Smooth muscle cell (in vitro differentiated cells): Measurements from ENCODE around the gene C1orf210. TPM values are rescaled to one million over a fixed set of nuclear protein-coding genes. Genes with fewer than 3 reads are reported as not detected.

Source experiments
- DNase-seq: peaks from one replicate; lab custom pipeline; 2025; ENCODE audit not compliant: unreplicated experiment; lab: John Stamatoyannopoulos, UW
- H2AFZ ChIP-seq: fragments of 200-600 bp; sonication (generic); 2 replicates; pipeline ENCODE4 v1.6.0; 2016; ENCODE audit warnings: antibody characterized with exemption, low read depth, mild to moderate bottlenecking
- H3F3A ChIP-seq: fragments of 200-600 bp; sonication (generic); 2 replicates; pipeline ENCODE4 v1.6.0; 2017; ENCODE audit warnings: antibody characterized with exemption, low read depth
- H3K27ac ChIP-seq: fragments of 200-600 bp; sonication (generic); 2 replicates; pipeline ENCODE4 v1.5.1; 2016; ENCODE audit warnings: low read depth, mild to moderate bottlenecking
- H3K27me3 ChIP-seq: fragments of 200-600 bp; sonication (generic); 2 replicates; pipeline ENCODE4 v1.6.1; 2016; ENCODE audit warnings: low read depth, mild to moderate bottlenecking
- H3K36me3 ChIP-seq: fragments of 200-600 bp; sonication (generic); 2 replicates; pipeline ENCODE4 v1.5.1; 2016; ENCODE audit warnings: low read depth
- H3K4me1 ChIP-seq: fragments of 200-600 bp; sonication (generic); 2 replicates; pipeline ENCODE4 v1.5.1; 2016; ENCODE audit warnings: low read depth
- H3K4me2 ChIP-seq: fragments of 200-600 bp; sonication (generic); 2 replicates; pipeline ENCODE4 v1.6.0; 2016; ENCODE audit warnings: mild to moderate bottlenecking
- H3K4me3 ChIP-seq: fragments of 200-600 bp; sonication (generic); 2 replicates; pipeline ENCODE4 v1.5.1; 2016; ENCODE audit warnings: mild to moderate bottlenecking
- H3K79me2 ChIP-seq: fragments of 200-600 bp; sonication (generic); 2 replicates; pipeline ENCODE4 v1.6.0; 2016; ENCODE audit warnings: low read depth, mild to moderate bottlenecking
- H3K9ac ChIP-seq: fragments of 200-600 bp; sonication (generic); 2 replicates; pipeline ENCODE4 v1.6.0; 2016; ENCODE audit warnings: low read depth
- H3K9me3 ChIP-seq: fragments of 200-600 bp; sonication (generic); replicated peaks from 2 replicates; pipeline ENCODE4 v1.5.1; 2016; ENCODE audit warnings: low read depth
- H4K20me1 ChIP-seq: fragments of 200-600 bp; sonication (generic); 2 replicates; pipeline ENCODE4 v1.6.0; 2016; ENCODE audit warnings: low read depth
- CTCF ChIP-seq: fragments of 200-600 bp; sonication (generic); IDR thresholded peaks from 2 replicates; pipeline ENCODE4 v1.5.1; 2017; ENCODE audit warnings: borderline replicate concordance, mild to moderate bottlenecking, antibody characterized with exemption; ENCODE audit not compliant: insufficient read depth, poor library complexity, severe bottlenecking
- WGBS: methylation state at CpG from one replicate; pipeline ENCODE4 v1.1.7; 2016; ENCODE audit warnings: low lambda C conversion rate; 5-methylcytosine and 5-hydroxymethylcytosine counted together
- polyA plus RNA-seq: library from polyadenylated mRNA; unstranded; fragments of >200 nt; fragmentation: Nextera tagmentation; extraction: Ambion mirVana; gene quantifications from 2 replicates; pipeline ENCODE4 v1.2.1, GENCODE V29; 2016
- total RNA-seq: library from RNA; depleted of rRNA; stranded (reverse); fragments of >200 nt; gene quantifications from 2 replicates; pipeline ENCODE4 v1.2.3, GENCODE V29; 2014

The C1orf210 gene
- total and polyA plus RNA-seq, 2 experiments from 2014 or later = 0.72 to 1.2 TPM

GRCh38 chr1:43311521-43311920 lies 26.1 kb upstream of the C1orf210 start:
- no peaks in the 10 kb centered on the region for H3K36me3 ChIP-seq
- 98% methylated on average over 9 of the region's 9 CpGs for WGBS
- H2AFZ ChIP-seq = no peak overlapping the region
- H3K9me3 ChIP-seq = no peaks in the 10 kb centered on the region
- H3K27me3 ChIP-seq = no peaks in the 10 kb centered on the region
- H3K79me2 ChIP-seq = no peaks in the 10 kb centered on the region
- H3K27ac ChIP-seq = no peak overlapping the region
- DNase-seq = no peak
- H4K20me1 ChIP-seq = no peaks in the 10 kb centered on the region
- no peak overlapping the region for H3K4me2 ChIP-seq
- no peak overlapping the region for H3K9ac ChIP-seq
- H3F3A ChIP-seq = no peaks in the 10 kb centered on the region
- no peaks in the 10 kb centered on the region for H3K4me1 ChIP-seq
- H3K4me3 ChIP-seq = no peak overlapping the region
- no peak for TF ChIP-seq CTCF

DNA sequence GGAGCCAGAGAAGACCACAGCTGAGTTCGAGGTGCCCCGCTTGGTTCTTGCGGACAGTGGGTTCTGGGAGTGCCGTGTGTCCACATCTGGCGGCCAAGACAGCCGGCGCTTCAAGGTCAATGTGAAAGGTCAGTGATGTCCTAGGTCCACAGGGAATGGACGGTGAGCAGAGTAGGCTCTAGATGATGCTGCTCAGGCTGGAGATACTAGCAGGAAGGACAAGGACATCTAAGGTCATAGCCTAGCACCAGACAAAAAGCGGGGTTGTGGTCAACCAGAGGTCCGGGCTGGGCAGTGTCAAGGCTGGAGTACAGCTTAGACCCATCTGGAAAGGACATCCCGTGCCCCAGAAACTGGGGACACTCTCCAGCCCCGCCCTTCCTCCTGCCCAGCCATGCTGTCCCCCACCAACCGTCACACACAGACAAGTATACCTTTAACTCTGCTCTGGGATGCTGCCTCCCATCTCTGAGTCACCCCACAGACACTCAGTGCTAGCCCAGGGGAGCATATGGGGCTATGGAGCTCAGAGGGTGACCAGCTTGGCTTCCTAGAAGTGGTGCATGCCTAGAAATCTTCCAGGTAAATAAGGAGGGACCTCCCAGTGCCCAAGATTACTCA lies 24.1 kb upstream of the C1orf210 start:
- Histone ChIP-seq H4K20me1 (no peaks in the 10 kb centered on the region), H3K36me3 (no peaks in the 10 kb centered on the region), H3K9me3 (no peaks in the 10 kb centered on the region), H3K4me3 (no peak overlapping the region), H3K4me1 (no peaks in the 10 kb centered on the region), H3F3A (no peaks in the 10 kb centered on the region), H3K4me2 (no peak overlapping the region), H3K9ac (no peak overlapping the region), H3K27me3 (no peaks in the 10 kb centered on the region), H3K79me2 (no peaks in the 10 kb centered on the region), H2AFZ (no peak overlapping the region), H3K27ac (no peak overlapping the region)
- no peak for DNase-seq
- 94% methylated on average over 13 of the region's 13 CpGs for WGBS
- no peak for TF ChIP-seq CTCF

DNA sequence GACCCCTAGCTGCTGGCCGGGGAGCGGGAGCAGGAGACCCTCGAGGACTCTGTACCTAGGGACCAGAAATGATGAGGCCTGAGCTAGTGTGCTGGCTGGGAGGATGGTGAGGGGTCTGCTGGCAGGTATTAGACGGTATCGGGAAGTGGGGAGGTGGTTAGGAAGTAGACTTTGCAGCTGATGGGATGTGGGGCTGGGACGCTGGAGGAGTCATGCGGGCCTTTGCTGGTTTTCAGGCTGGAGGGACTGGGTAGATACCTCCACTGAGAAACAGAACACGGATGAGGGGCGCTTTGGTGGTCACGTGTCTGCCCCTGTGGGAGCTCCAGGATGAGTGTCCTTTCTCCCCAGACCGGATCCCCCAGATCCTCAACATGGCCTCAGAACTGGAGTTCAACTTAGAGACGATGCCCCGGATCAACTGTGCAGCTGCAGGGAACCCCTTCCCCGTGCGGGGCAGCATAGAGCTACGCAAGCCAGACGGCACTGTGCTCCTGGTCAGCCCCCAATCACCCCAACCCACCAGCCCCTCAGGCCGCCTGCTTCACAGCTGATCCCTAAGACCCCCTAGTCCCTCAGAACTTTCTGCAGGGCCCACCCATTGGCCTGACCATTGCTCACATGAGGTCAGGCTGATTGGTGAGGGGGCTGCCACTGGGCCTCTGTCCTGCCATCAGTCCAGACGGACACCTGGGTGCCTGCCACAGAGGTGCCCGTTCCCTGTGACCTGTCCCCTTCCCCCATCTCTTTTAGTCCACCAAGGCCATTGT lies 23.4 kb upstream of the C1orf210 start:
- H2AFZ ChIP-seq = no peak overlapping the region
- DNase-seq = no peak
- no peaks in the 10 kb centered on the region for H3K4me1 ChIP-seq
- no peaks in the 10 kb centered on the region for H4K20me1 ChIP-seq
- 96% methylated on average over 18 of the region's 20 CpGs for WGBS
- H3K9me3 ChIP-seq = no peaks in the 10 kb centered on the region
- H3K36me3 ChIP-seq = no peaks in the 10 kb centered on the region
- no peak overlapping the region for H3K27ac ChIP-seq
- H3K4me3 ChIP-seq = no peak overlapping the region
- no peak overlapping the region for H3K9ac ChIP-seq
- no peaks in the 10 kb centered on the region for H3K79me2 ChIP-seq
- H3K4me2 ChIP-seq = no peak overlapping the region
- no peaks in the 10 kb centered on the region for H3K27me3 ChIP-seq
- no peaks in the 10 kb centered on the region for H3F3A ChIP-seq
- TF ChIP-seq CTCF = no peak
